Measurements from ENCODE around the gene SLC26A8. TPM values are rescaled to one million over a fixed set of nuclear protein-coding genes. Genes with fewer than 3 reads are reported as not detected.
"Not testable (repeated sequence)": the region's sequence is repeated elsewhere in the genome, so short reads cannot be mapped to it uniquely, and the experiment has no call there.

The SLC26A8 gene
- total RNA-seq, 1 experiment from 2014 or later: 0.09 TPM

- Histone ChIP-seq H3K23ac (ENCODE audit: insufficient read length, low read depth, low read length) (no peak overlapping the region), H3K27me3 (ENCODE audit: insufficient read depth, low read length) (peaks cover 2% of the 10 kb centered on the region; the same call in 1 of the 2 replicates), H3K23me2 (ENCODE audit: insufficient read length, low read depth, low read length, poor library complexity, severe bottlenecking) (peaks cover 2% of the 10 kb centered on the region), H2BK12ac (ENCODE audit: insufficient read length, low read depth, low read length) (no peak overlapping the region), H4K5ac (ENCODE audit: insufficient read length, low read depth, low read length) (no peak overlapping the region), H2AFZ (ENCODE audit: low read length) (no peak overlapping the region), H3K9me3 (ENCODE audit: control insufficient read depth, low read depth, low read length) (peaks cover 4% of the 10 kb centered on the region), H3K56ac (ENCODE audit: insufficient read length, low read depth, low read length) (no peak overlapping the region), H3K14ac (ENCODE audit: insufficient read depth, low read length) (no peak overlapping the region), H3T11ph (ENCODE audit: low read length) (no peak overlapping the region), H3K4me2 (ENCODE audit: insufficient read depth, insufficient read length, low read length) (no peak overlapping the region), H4K91ac (ENCODE audit: insufficient read length, low read depth, low read length) (no peak overlapping the region), H3K27ac (ENCODE audit: insufficient read length, low read depth, low read length) (no peak overlapping the region), H2BK20ac (ENCODE audit: low read depth, low read length, poor library complexity, severe bottlenecking) (peak overlapping the region; percentile 64), H3K9ac (ENCODE audit: extremely low read depth, insufficient read length, low read length) (no peak overlapping the region), H2BK120ac (ENCODE audit: low read depth, low read length, poor library complexity, severe bottlenecking) (no peak overlapping the region), H3K79me1 (ENCODE audit: insufficient read depth, low read depth, low read length, poor library complexity, severe bottlenecking) (no peaks in the 10 kb centered on the region), H3K79me2 (ENCODE audit: insufficient read depth, low read length) (no peaks in the 10 kb centered on the region), H2BK15ac (ENCODE audit: low read depth, low read length) (no peak overlapping the region), H3K4me1 (ENCODE audit: insufficient read depth, low read length) (no peaks in the 10 kb centered on the region), H2BK5ac (ENCODE audit: insufficient read length, low read length) (no peak overlapping the region), H4K20me1 (ENCODE audit: control insufficient read depth, insufficient read depth, insufficient read length) (no peaks in the 10 kb centered on the region), H2AK5ac (ENCODE audit: insufficient read length, low read length) (no peak overlapping the region), H3K18ac (ENCODE audit: insufficient read length, low read depth, low read length) (no peak overlapping the region), H3K4ac (ENCODE audit: low read depth, low read length) (no peak overlapping the region), H4K8ac (replicated peaks; ENCODE audit: insufficient read length, low read depth, low read length) (no peak overlapping the region)
- DNase-seq: no peak
- peaks cover 7 to 9% of the 10 kb centered on the region in 2 experiments for H3K9me3 Mint-ChIP-seq
- no CpG with 5 or more reads among the region's 2 CpGs for WGBS (ENCODE audit: extremely low coverage, insufficient read length, low lambda C conversion rate)
- peaks cover 0 to 5% (median 0%) of the 10 kb centered on the region in 3 experiments; a peak in 3 of 7 replicates for H3K36me3 Mint-ChIP-seq (ENCODE audit: insufficient read depth in 1 of 3, low read depth in 3 of 3)
- peaks cover 9% of the 10 kb centered on the region for H3K27me3 Mint-ChIP-seq (ENCODE audit: low read depth)
- TF ChIP-seq, protein P1, sequence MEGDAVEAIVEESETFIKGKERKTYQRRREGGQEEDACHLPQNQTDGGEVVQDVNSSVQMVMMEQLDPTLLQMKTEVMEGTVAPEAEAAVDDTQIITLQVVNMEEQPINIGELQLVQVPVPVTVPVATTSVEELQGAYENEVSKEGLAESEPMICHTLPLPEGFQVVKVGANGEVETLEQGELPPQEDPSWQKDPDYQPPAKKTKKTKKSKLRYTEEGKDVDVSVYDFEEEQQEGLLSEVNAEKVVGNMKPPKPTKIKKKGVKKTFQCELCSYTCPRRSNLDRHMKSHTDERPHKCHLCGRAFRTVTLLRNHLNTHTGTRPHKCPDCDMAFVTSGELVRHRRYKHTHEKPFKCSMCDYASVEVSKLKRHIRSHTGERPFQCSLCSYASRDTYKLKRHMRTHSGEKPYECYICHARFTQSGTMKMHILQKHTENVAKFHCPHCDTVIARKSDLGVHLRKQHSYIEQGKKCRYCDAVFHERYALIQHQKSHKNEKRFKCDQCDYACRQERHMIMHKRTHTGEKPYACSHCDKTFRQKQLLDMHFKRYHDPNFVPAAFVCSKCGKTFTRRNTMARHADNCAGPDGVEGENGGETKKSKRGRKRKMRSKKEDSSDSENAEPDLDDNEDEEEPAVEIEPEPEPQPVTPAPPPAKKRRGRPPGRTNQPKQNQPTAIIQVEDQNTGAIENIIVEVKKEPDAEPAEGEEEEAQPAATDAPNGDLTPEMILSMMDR (conservative IDR thresholded peaks at IDR 0.05): no peak
- H3K4me1 Mint-ChIP-seq: peaks cover 6% of the 10 kb centered on the region in 2 experiments
- H3K4me3 Mint-ChIP-seq: no peak overlapping the region
- no peak overlapping the region for H3K27ac Mint-ChIP-seq
These were observed 90.6 kb downstream of the SLC26A8 start for GRCh38 chr6:35933844-35934243.

DNA sequence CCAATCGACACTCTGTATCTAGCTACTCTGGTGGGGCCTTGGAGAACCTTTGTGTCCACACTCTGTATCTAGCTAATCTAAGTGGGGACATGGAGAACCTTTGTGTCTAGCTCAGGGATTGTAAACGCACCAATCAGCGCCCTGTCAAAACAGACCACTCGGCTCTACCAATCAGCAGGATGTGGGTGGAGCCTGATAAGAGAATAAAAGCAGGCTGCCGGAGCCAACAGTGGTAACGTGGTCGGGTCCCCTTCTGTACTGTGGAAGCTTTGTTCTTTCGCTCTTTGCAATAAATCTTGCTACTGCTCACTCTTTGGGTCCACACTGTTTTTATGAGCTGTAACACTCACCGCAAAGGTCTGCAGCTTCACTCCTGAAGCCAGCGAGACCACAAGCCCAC lies 92.6 kb downstream of the SLC26A8 start:
- H3K4me1 ChIP-seq (ENCODE audit: insufficient read depth, low read length); H3K27me3 Mint-ChIP-seq (ENCODE audit: low read depth); H2AK5ac ChIP-seq (ENCODE audit: insufficient read length, low read length); H4K5ac ChIP-seq (ENCODE audit: insufficient read length, low read depth, low read length); H2BK12ac ChIP-seq (ENCODE audit: insufficient read length, low read depth, low read length); H3K23me2 ChIP-seq (ENCODE audit: insufficient read length, low read depth, low read length, poor library complexity, severe bottlenecking); H3K23ac ChIP-seq (ENCODE audit: insufficient read length, low read depth, low read length); H3T11ph ChIP-seq (ENCODE audit: low read length); H3K9me3 Mint-ChIP-seq; H3K4me1 Mint-ChIP-seq; H3K79me2 ChIP-seq (ENCODE audit: insufficient read depth, low read length); H3K79me1 ChIP-seq (ENCODE audit: insufficient read depth, low read depth, low read length, poor library complexity, severe bottlenecking); H3K4ac ChIP-seq (ENCODE audit: low read depth, low read length); H3K9me3 ChIP-seq (ENCODE audit: control insufficient read depth, low read depth, low read length); H2AFZ ChIP-seq (ENCODE audit: low read length); H2BK20ac ChIP-seq (ENCODE audit: low read depth, low read length, poor library complexity, severe bottlenecking); H2BK5ac ChIP-seq (ENCODE audit: insufficient read length, low read length); H4K8ac ChIP-seq (replicated peaks; ENCODE audit: insufficient read length, low read depth, low read length); DNase-seq; H3K27ac ChIP-seq (ENCODE audit: insufficient read length, low read depth, low read length); H3K9ac ChIP-seq (ENCODE audit: extremely low read depth, insufficient read length, low read length); H3K56ac ChIP-seq (ENCODE audit: insufficient read length, low read depth, low read length); H4K91ac ChIP-seq (ENCODE audit: insufficient read length, low read depth, low read length); H3K36me3 Mint-ChIP-seq (ENCODE audit: insufficient read depth in 1 of 3, low read depth in 3 of 3); H3K18ac ChIP-seq (ENCODE audit: insufficient read length, low read depth, low read length); H2BK15ac ChIP-seq (ENCODE audit: low read depth, low read length); H4K20me1 ChIP-seq (ENCODE audit: control insufficient read depth, insufficient read depth, insufficient read length); H3K27ac Mint-ChIP-seq; H2BK120ac ChIP-seq (ENCODE audit: low read depth, low read length, poor library complexity, severe bottlenecking); H3K14ac ChIP-seq (ENCODE audit: insufficient read depth, low read length); H3K27me3 ChIP-seq (ENCODE audit: insufficient read depth, low read length); H3K4me2 ChIP-seq (ENCODE audit: insufficient read depth, insufficient read length, low read length): not testable (repeated sequence)
- peak overlapping the region in 1 of 2 experiments; percentile 51; a peak in 1 of 5 replicates for H3K4me3 Mint-ChIP-seq
- WGBS (ENCODE audit: extremely low coverage, insufficient read length, low lambda C conversion rate): no CpG with 5 or more reads among the region's 10 CpGs
